CD14-positive monocyte (primary cell): Measurements from ENCODE around the gene SLC10A1. TPM values are rescaled to one million over a fixed set of nuclear protein-coding genes. Genes with fewer than 3 reads are reported as not detected.

ENCODE experiments used
- DNase-seq, 3 donors: peaks; one replicate each; pipeline ENCODE4 v3.0.0-alpha.2; 2011 to 2022
- H2AFZ ChIP-seq: 2 replicates; pipeline ENCODE4 v1.6.0; 2012; ENCODE audit warnings: mild to moderate bottlenecking, low read depth, low read length, inconsistent platforms; ENCODE audit not compliant: insufficient read depth, poor library complexity, severe bottlenecking
- H3K27ac ChIP-seq, 2 donors: 1 replicate in 1 of 2; 2 replicates in 1 of 2; pipeline ENCODE4 v1.5.1; 2012 to 2013; ENCODE audit warnings: low read length in 2 of 2, control low read depth in 1 of 2, inconsistent platforms in 1 of 2, low read depth in 1 of 2, mild to moderate bottlenecking in 1 of 2
- H3K27me3 ChIP-seq, 2 donors: one replicate each; pipeline versions ENCODE4 v1.6.0 to v1.6.1; 2011 to 2013; ENCODE audit warnings: low read length in 2 of 2; ENCODE audit not compliant: control insufficient read depth in 2 of 2, insufficient read depth in 2 of 2
- H3K36me3 ChIP-seq, 2 donors: replicated peaks in 1 of 2; 1 replicate in 1 of 2; 2 replicates in 1 of 2; pipeline versions ENCODE4 v1.5.1 to v1.6.1; 2012 to 2013; ENCODE audit warnings: low read length in 2 of 2, control low read depth in 1 of 2, inconsistent platforms in 1 of 2, mild to moderate bottlenecking in 1 of 2; ENCODE audit not compliant: insufficient read depth in 2 of 2, control insufficient read depth in 1 of 2
- H3K4me1 ChIP-seq, 2 donors: 1 replicate in 1 of 2; 2 replicates in 1 of 2; pipeline versions ENCODE4 v1.5.1 to v1.6.1; 2012 to 2013; ENCODE audit warnings: low read length in 2 of 2, control low read depth in 1 of 2, inconsistent platforms in 1 of 2, mild to moderate bottlenecking in 1 of 2, moderate library complexity in 1 of 2; ENCODE audit not compliant: insufficient read depth in 2 of 2, control insufficient read depth in 1 of 2
- H3K4me2 ChIP-seq: replicated peaks from 2 replicates; pipeline ENCODE3; 2012; ENCODE audit warnings: low read length, moderate library complexity, mild to moderate bottlenecking; ENCODE audit not compliant: poor library complexity, severe bottlenecking; ENCODE audit errors: extremely low read depth
- H3K4me3 ChIP-seq, 3 experiments: fragments of 200-600 bp in 1 of 3; sonication (generic) in 1 of 3; replicated peaks in 1 of 3; 1 replicate in 2 of 3; 2 replicates in 1 of 3; pipeline ENCODE4 v1.5.1; 2011 to 2013; ENCODE audit warnings: low read length in 3 of 3, mild to moderate bottlenecking in 3 of 3, control low read depth in 2 of 3, low read depth in 2 of 3, inconsistent platforms in 1 of 3, moderate library complexity in 1 of 3
- H3K79me2 ChIP-seq: 2 replicates; pipeline ENCODE4 v1.6.0; 2012; ENCODE audit warnings: mild to moderate bottlenecking, control low read depth, inconsistent platforms, low read length, moderate library complexity; ENCODE audit not compliant: insufficient read depth
- H3K9ac ChIP-seq: 2 replicates; pipeline ENCODE4 v1.6.0; 2017; ENCODE audit warnings: low read length, mild to moderate bottlenecking; ENCODE audit not compliant: insufficient read depth, poor library complexity, severe bottlenecking
- H3K9me3 ChIP-seq, 2 donors: replicated peaks in 1 of 2; 1 replicate in 1 of 2; 2 replicates in 1 of 2; pipeline versions ENCODE4 v1.5.1 to v1.6.1; 2012 to 2013; ENCODE audit warnings: low read length in 2 of 2, control low read depth in 1 of 2; ENCODE audit not compliant: control insufficient read depth in 1 of 2, insufficient read depth in 1 of 2
- H4K20me1 ChIP-seq: 2 replicates; pipeline ENCODE4 v1.6.0; 2012; ENCODE audit warnings: mild to moderate bottlenecking, low read length, control low read depth, moderate library complexity; ENCODE audit not compliant: insufficient read depth
- H3K27ac Mint-ChIP-seq, 7 donors: one replicate each; pipeline ENCODE4 v1.8.0; 2020; ENCODE audit warnings: mild to moderate bottlenecking in 7 of 7, mixed read lengths in 7 of 7, moderate library complexity in 6 of 7, inconsistent platforms in 2 of 7
- H3K27me3 Mint-ChIP-seq, 3 donors: one replicate each; pipeline ENCODE4 v1.8.0; 2021 to 2022; ENCODE audit warnings: low read depth in 3 of 3, mild to moderate bottlenecking in 3 of 3, mixed read lengths in 3 of 3, moderate library complexity in 3 of 3, inconsistent platforms in 1 of 3
- H3K36me3 Mint-ChIP-seq, 2 donors: one replicate each; pipeline ENCODE4 v1.8.0; 2020; ENCODE audit warnings: mixed read lengths in 2 of 2, inconsistent platforms in 1 of 2, mild to moderate bottlenecking in 1 of 2
- H3K4me1 Mint-ChIP-seq: one replicate; pipeline ENCODE4 v1.8.0; 2020; ENCODE audit warnings: mild to moderate bottlenecking, mixed read lengths
- H3K4me3 Mint-ChIP-seq, 2 donors: one replicate each; pipeline ENCODE4 v1.8.0; 2020; ENCODE audit warnings: mild to moderate bottlenecking in 2 of 2, mixed read lengths in 2 of 2, moderate library complexity in 1 of 2
- H3K9me3 Mint-ChIP-seq, 7 donors: one replicate each; pipeline ENCODE4 v1.8.0; 2020 to 2022; ENCODE audit warnings: mixed read lengths in 7 of 7, mild to moderate bottlenecking in 6 of 7, moderate library complexity in 6 of 7, inconsistent platforms in 2 of 7
- CTCF ChIP-seq: fragments of 200-600 bp; IDR thresholded peaks from one replicate; pipeline ENCODE4 v1.8.0; 2022; ENCODE audit warnings: antibody characterized with exemption, mild to moderate bottlenecking
- WGBS: methylation state at CpG from one replicate; pipeline ENCODE4 v1.1.5; 2013; ENCODE audit warnings: missing lambda C conversion rate; ENCODE audit not compliant: insufficient coverage; 5-methylcytosine and 5-hydroxymethylcytosine counted together
- intact Hi-C, 2 donors: fragments of 100-400 bp; cut with micrococcal nuclease; formaldehyde crosslinking; loops; one replicate each; pipeline versions ENCODE4 v1.15.0 to v1.15.1; 2023
- polyA plus RNA-seq, 3 donors: library from polyadenylated mRNA; depleted of rRNA in 1 of 3; unstranded in 2 of 3; stranded (reverse) in 1 of 3; fragments of 300-500 nt in 2 of 3; fragments of >200 nt in 1 of 3; fragmentation: Illumina TruSeq in 2 of 3; gene quantifications; 1 replicate in 2 of 3; 2 replicates in 1 of 3; pipeline ENCODE4 v1.2.3, GENCODE V29; 2012 to 2021

The SLC10A1 gene
- polyA plus RNA-seq, 3 donors, result 0.09 TPM; not detected in 2

- Mint-ChIP-seq H3K27me3 (peaks cover 5 to 9% (median 9%) of the 10 kb centered on the region in 3 donors), H3K27ac (no peak overlapping the region), H3K4me3 (no peak overlapping the region), H3K9me3 (peaks cover 0 to 3% (median 0%) of the 10 kb centered on the region in 7 donors), H3K36me3 (no peaks in the 10 kb centered on the region), H3K4me1 (no peaks in the 10 kb centered on the region)
- Histone ChIP-seq H3K9ac (no peak overlapping the region), H3K4me3 (no peak overlapping the region), H3K36me3 (no peaks in the 10 kb centered on the region), H3K4me1 (no peaks in the 10 kb centered on the region), H3K9me3 (no peaks in the 10 kb centered on the region), H3K27me3 (peaks cover 0 to 4% of the 10 kb centered on the region in 2 donors), H3K4me2 (no peak overlapping the region), H3K79me2 (no peaks in the 10 kb centered on the region), H4K20me1 (no peaks in the 10 kb centered on the region), H2AFZ (no peak overlapping the region), H3K27ac (no peak overlapping the region)
- no peak for DNase-seq
- no CpG with 5 or more reads among the region's 1 CpG for WGBS
- TF ChIP-seq CTCF, result no peak
- intact Hi-C loops, result no loop called here
Observed at GRCh38 chr14:69807192-69807591, 10.2 kb upstream of the SLC10A1 start.

GRCh38 chr14:69804902-69805301 lies 7.9 kb upstream of the SLC10A1 start:
- no peaks in the 10 kb centered on the region for H3K36me3 Mint-ChIP-seq
- DNase-seq, result no peak
- Histone ChIP-seq H2AFZ (no peak overlapping the region), H3K79me2 (no peaks in the 10 kb centered on the region), H3K4me3 (no peak overlapping the region), H4K20me1 (no peaks in the 10 kb centered on the region), H3K27ac (no peak overlapping the region), H3K4me2 (no peak overlapping the region), H3K9me3 (no peaks in the 10 kb centered on the region), H3K27me3 (peaks cover 0 to 4% of the 10 kb centered on the region in 2 donors), H3K9ac (no peak overlapping the region), H3K4me1 (no peaks in the 10 kb centered on the region), H3K36me3 (no peaks in the 10 kb centered on the region)
- no peak for TF ChIP-seq CTCF
- no peak overlapping the region for H3K27ac Mint-ChIP-seq
- H3K4me3 Mint-ChIP-seq, result no peak overlapping the region
- peaks cover 5 to 12% (median 9%) of the 10 kb centered on the region in 3 donors for H3K27me3 Mint-ChIP-seq
- H3K9me3 Mint-ChIP-seq, result peaks cover 0 to 6% (median 4%) of the 10 kb centered on the region in 7 donors
- WGBS, result no CpG with 5 or more reads among the region's 2 CpGs
- no peaks in the 10 kb centered on the region for H3K4me1 Mint-ChIP-seq
- intact Hi-C loops, result no loop called here
